H1 (cell line): ENCODE measurements around the gene PIK3R3. TPM values are rescaled to one million over a fixed set of nuclear protein-coding genes. Genes with fewer than 3 reads are reported as not detected.

Experiments
- CEBPB ChIP-seq: IDR thresholded peaks from 2 replicates; pipeline ENCODE4 v1.6.1; 2012; ENCODE audit warnings: low read depth, low read length
- EGR1 ChIP-seq: IDR thresholded peaks from 2 replicates; pipeline ENCODE4 v1.6.1; 2011; ENCODE audit warnings: low read depth, low read length, borderline replicate concordance
- GABPA ChIP-seq: IDR thresholded peaks from 2 replicates; pipeline ENCODE4 v1.6.1; 2011; ENCODE audit warnings: mild to moderate bottlenecking, low read length, moderate library complexity, borderline replicate concordance; ENCODE audit not compliant: insufficient read depth
- GTF2F1 ChIP-seq: IDR thresholded peaks from 2 replicates; pipeline ENCODE4 v1.6.1; 2012; ENCODE audit warnings: low read depth, low read length, improper control_type of control experiment, borderline replicate concordance
- HDAC6 ChIP-seq: IDR thresholded peaks from one replicate; pipeline ENCODE4 v1.7.1; 2012; ENCODE audit warnings: low read depth, mild to moderate bottlenecking, inconsistent platforms, low read length, moderate library complexity
- JUND ChIP-seq: IDR thresholded peaks from 2 replicates; pipeline ENCODE4 v1.6.1; 2011; ENCODE audit warnings: mild to moderate bottlenecking, improper control_type of control experiment, low read length
- KDM1A ChIP-seq: fragments of 200-600, 300-600 bp; sonication (generic); IDR thresholded peaks from 2 replicates; pipeline ENCODE4 v1.7.1; 2016; ENCODE audit warnings: mild to moderate bottlenecking, low read length, borderline replicate concordance
- MAFK ChIP-seq: IDR thresholded peaks from 2 replicates; pipeline ENCODE4 v1.6.1; 2012; ENCODE audit warnings: low read depth, mild to moderate bottlenecking, improper control_type of control experiment, low read length
- NRF1 ChIP-seq: IDR thresholded peaks from 2 replicates; pipeline ENCODE4 v1.6.1; 2011; ENCODE audit warnings: mild to moderate bottlenecking, low read depth, low read length, improper control_type of control experiment
- RAD21 ChIP-seq, 2 experiments: IDR thresholded peaks in 1 of 2; conservative IDR thresholded peaks in 1 of 2; 2 replicates each; pipeline ENCODE4 v1.6.1; 2011; ENCODE audit warnings: low read depth in 2 of 2, low read length in 2 of 2, improper control_type of control experiment in 1 of 2, inconsistent platforms in 1 of 2, mild to moderate bottlenecking in 1 of 2, moderate library complexity in 1 of 2
- RBBP5 ChIP-seq: IDR thresholded peaks from 2 replicates; pipeline ENCODE4 v1.7.1; 2012; ENCODE audit warnings: low read depth, mild to moderate bottlenecking, inconsistent platforms, low read length, moderate library complexity, borderline replicate concordance
- RFX5 ChIP-seq: IDR thresholded peaks from 2 replicates; pipeline ENCODE4 v1.6.1; 2011; ENCODE audit warnings: low read depth, low read length, improper control_type of control experiment, borderline replicate concordance
- RXRA ChIP-seq: IDR thresholded peaks from 2 replicates; pipeline ENCODE4 v1.6.1; 2011; ENCODE audit warnings: low read depth, mild to moderate bottlenecking, low read length, moderate library complexity; ENCODE audit not compliant: insufficient read depth
- SIN3A ChIP-seq, 2 experiments: IDR thresholded peaks in 1 of 2; conservative IDR thresholded peaks in 1 of 2; 2 replicates each; pipeline ENCODE4 v1.6.1; 2011 to 2012; ENCODE audit warnings: low read length in 2 of 2, improper control_type of control experiment in 1 of 2, low read depth in 1 of 2, mild to moderate bottlenecking in 1 of 2
- SIRT6 ChIP-seq: IDR thresholded peaks from one replicate; pipeline ENCODE4 v1.7.1; 2012; ENCODE audit warnings: low read length, inconsistent platforms
- SP1 ChIP-seq: IDR thresholded peaks from 2 replicates; pipeline ENCODE4 v1.6.1; 2011; ENCODE audit warnings: low read depth, low read length
- SP4 ChIP-seq: IDR thresholded peaks from 2 replicates; pipeline ENCODE4 v1.6.1; 2012; ENCODE audit warnings: low read length, inconsistent platforms
- SUZ12 ChIP-seq: fragments of 200-600 bp; sonication (generic); IDR thresholded peaks from 2 replicates; pipeline ENCODE4 v1.6.1; 2012; ENCODE audit warnings: mild to moderate bottlenecking, inconsistent platforms, low read length, moderate library complexity, mixed read lengths
- TBP ChIP-seq: IDR thresholded peaks from 2 replicates; pipeline ENCODE4 v1.6.1; 2011; ENCODE audit warnings: low read depth, low read length, improper control_type of control experiment
- YY1 ChIP-seq: IDR thresholded peaks from 2 replicates; pipeline ENCODE4 v1.6.1; 2011; ENCODE audit warnings: low read depth, mild to moderate bottlenecking, low read length
- ZNF274 ChIP-seq: IDR thresholded peaks from 2 replicates; pipeline ENCODE4 v1.7.0; 2012; ENCODE audit warnings: low read length, borderline replicate concordance; ENCODE audit errors: extremely low read depth
- polyA plus RNA-seq, 7 experiments: library from polyadenylated mRNA; depleted of rRNA in 3 of 7; stranded (reverse) in 5 of 7; unstranded in 2 of 7; fragments of >200 nt in 5 of 7; fragments of 200-250 nt in 2 of 7; gene quantifications; 1 replicate in 5 of 7; 2 replicates in 1 of 7; 4 replicates in 1 of 7; pipeline versions ENCODE4 v1.2.1 to v1.2.3, GENCODE V29; 2011 to 2013; ENCODE audit warnings: missing spikeins in 2 of 7, mixed read lengths in 2 of 7
- total RNA-seq: library from RNA; stranded (reverse); fragmentation: NEBNext Ultra II Directional; extraction: Animal tissue kit (Norgen Biotek cat#: 25700); gene quantifications from 2 replicates; pipeline ENCODE4 v1.2.1, GENCODE V29; 2021
- TF ChIP-seq, protein P1 (sequence below): IDR thresholded peaks from 2 replicates; pipeline ENCODE4 v1.6.1; 2012; ENCODE audit warnings: inconsistent platforms
- TF ChIP-seq, protein P2 (sequence below): IDR thresholded peaks from 2 replicates; pipeline ENCODE4 v1.6.1; 2011; ENCODE audit warnings: low read length, improper control_type of control experiment

Gene PIK3R3
- total and polyA plus RNA-seq, 2 of the 8 experiments (the other 6 are each of a cell fraction or from before 2014, with no cell fraction given): 5.3 to 13.6 TPM

DNA sequence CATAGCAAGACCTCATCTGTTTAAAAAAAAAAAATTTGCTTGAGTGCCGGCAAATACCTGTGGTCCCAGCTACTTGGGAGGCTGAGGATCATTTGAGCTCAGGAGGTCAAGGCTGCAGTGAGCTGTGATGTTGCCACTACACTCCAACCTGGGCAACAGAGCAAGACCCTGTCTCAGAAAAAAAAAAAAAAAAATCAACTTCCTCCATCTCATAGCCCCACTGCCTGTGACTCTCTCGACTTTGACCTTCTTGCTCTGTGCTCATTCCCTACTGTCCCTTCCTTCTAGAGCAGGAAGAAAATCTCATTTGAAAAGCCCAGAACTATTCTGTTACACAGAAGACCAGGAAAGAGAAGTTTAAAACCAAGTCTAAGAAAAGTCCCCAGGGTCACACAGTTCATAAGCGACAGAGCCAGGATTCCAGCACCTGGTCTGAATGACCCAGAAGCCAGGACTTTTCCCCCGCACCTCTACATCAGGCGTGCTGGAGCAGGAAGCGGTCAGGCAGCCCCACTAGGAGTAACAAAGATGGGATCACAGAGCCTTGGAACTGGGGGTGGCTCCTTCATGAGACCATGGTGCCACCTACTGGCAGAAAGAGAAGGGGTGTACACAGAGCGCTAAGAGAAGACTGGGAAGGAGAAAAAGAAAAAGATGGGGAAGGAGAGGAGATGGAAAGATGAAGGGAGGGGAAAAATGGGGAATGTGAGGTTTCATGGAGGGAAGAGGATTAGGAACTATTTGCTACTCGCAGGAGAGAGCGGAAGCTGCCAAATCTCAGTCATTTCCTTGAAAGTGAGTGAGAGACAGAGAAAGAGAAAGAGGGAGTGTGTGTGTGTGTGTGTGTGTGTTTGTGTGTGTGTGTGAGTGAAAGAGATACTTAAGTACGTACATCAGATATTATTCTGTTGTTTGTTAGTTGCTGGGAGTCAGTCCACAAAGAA is 47.0 kb upstream of the PIK3R3 start (continued):
- no peak for TF ChIP-seq SP1
- TF ChIP-seq NRF1: no peak
- TF ChIP-seq ZNF274: no peak
- no peak for TF ChIP-seq SIRT6
- TF ChIP-seq MAFK: no peak
- TF ChIP-seq SP4: no peak
- TF ChIP-seq GABPA: no peak
- TF ChIP-seq RXRA: no peak
- no peak for TF ChIP-seq SUZ12
- no peak for TF ChIP-seq CEBPB
- no peak for TF ChIP-seq HDAC6
- TF ChIP-seq KDM1A: 0 out of 2 replicates have a peak, but pooled peaks have one; percentile 47
- TF ChIP-seq TBP: no peak
- TF ChIP-seq, protein P1, sequence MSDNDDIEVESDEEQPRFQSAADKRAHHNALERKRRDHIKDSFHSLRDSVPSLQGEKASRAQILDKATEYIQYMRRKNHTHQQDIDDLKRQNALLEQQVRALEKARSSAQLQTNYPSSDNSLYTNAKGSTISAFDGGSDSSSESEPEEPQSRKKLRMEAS: no peak
- no peak for TF ChIP-seq EGR1
- TF ChIP-seq RFX5: no peak
- no peak for TF ChIP-seq GTF2F1
- no peak for TF ChIP-seq SIN3A (conservative IDR thresholded peaks at IDR 0.05 in 1 of 2, IDR thresholded peaks at IDR 0.05 in 1 of 2; ENCODE audit: low read depth in 1 of 2, low read length in 2 of 2)
- peak; percentile 97 to 98 for TF ChIP-seq RAD21 (IDR thresholded peaks at IDR 0.05 in 1 of 2, conservative IDR thresholded peaks at IDR 0.05 in 1 of 2; ENCODE audit: low read depth in 2 of 2, low read length in 2 of 2)
- TF ChIP-seq RBBP5: no peak
- TF ChIP-seq, protein P2, sequence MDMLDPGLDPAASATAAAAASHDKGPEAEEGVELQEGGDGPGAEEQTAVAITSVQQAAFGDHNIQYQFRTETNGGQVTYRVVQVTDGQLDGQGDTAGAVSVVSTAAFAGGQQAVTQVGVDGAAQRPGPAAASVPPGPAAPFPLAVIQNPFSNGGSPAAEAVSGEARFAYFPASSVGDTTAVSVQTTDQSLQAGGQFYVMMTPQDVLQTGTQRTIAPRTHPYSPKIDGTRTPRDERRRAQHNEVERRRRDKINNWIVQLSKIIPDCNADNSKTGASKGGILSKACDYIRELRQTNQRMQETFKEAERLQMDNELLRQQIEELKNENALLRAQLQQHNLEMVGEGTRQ: no peak
- TF ChIP-seq YY1: peak; percentile 72
- TF ChIP-seq JUND: no peak
